GM12873 (cell line): ENCODE measurements around the gene NOL8.
A peak's percentile ranks its signal among the peaks of the same experiment; 100 is the strongest.

ENCODE experiments used
- TF ChIP-seq, protein P1 (sequence below): IDR thresholded peaks from 2 replicates; pipeline ENCODE4 v1.5.1; 2012; ENCODE audit warnings: low read depth, mild to moderate bottlenecking, moderate library complexity, low read length, control low read depth; ENCODE audit not compliant: insufficient read depth; ENCODE audit errors: missing control alignments

The NOL8 gene

GRCh38 chr9:92349771-92350739 lies 24.9 kb upstream of the NOL8 start:
- TF ChIP-seq, protein P1, sequence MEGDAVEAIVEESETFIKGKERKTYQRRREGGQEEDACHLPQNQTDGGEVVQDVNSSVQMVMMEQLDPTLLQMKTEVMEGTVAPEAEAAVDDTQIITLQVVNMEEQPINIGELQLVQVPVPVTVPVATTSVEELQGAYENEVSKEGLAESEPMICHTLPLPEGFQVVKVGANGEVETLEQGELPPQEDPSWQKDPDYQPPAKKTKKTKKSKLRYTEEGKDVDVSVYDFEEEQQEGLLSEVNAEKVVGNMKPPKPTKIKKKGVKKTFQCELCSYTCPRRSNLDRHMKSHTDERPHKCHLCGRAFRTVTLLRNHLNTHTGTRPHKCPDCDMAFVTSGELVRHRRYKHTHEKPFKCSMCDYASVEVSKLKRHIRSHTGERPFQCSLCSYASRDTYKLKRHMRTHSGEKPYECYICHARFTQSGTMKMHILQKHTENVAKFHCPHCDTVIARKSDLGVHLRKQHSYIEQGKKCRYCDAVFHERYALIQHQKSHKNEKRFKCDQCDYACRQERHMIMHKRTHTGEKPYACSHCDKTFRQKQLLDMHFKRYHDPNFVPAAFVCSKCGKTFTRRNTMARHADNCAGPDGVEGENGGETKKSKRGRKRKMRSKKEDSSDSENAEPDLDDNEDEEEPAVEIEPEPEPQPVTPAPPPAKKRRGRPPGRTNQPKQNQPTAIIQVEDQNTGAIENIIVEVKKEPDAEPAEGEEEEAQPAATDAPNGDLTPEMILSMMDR = no peak

DNA sequence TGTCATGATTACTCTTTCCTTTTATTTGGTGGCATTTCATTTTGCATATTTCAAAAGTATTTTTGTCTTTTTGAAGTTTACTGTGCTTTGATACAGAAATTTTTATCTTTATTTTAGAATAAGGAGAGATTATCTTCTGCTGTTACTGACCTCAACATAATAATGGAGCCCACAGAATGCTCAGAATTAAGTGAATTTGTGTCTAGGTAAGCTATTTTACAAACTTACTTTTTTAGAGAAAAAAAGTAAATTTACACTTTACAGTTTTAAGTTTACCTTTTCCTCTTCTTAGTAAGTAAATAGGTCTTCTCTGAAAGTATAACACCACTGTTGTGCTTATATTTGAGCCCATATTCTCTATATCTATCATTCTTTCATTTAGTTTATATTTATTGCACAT lies 20.4 kb upstream of the NOL8 start:
- TF ChIP-seq, protein P1 = no peak

DNA sequence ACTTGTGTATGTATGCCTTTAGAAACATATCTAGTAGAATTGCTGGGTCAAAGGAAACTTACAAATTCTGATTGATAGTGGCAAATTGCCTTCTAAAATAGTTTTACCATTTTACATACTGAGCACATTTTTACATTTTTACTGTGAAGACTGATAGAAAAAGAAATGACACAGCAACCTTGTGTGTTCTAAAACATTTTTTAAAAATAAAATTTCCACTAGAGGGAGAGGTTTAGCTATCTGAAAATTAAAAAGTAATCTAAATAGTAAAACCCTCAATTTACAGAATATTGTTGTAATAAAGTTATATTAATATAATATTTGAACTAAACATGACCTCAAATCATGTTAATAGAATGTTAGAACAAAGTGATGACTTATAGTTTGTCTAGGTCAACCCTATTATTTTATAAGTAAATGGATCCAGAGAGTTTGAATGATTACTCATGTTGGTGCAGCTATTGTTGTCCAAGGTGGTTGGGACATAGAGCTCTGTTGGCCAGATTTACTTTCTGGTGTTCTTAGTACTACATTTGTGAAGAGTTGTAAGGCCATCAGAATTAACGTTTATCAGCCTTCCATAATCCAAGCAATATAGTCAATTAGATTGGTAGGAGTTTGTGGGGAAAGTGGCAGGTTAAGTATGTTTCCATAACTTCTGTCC lies 17.8 kb upstream of the NOL8 start:
- TF ChIP-seq, protein P1 = no peak

- TF ChIP-seq, protein P1 = no peak
Measured at GRCh38 chr9:92341578-92341977, 16.4 kb upstream of the NOL8 start.

- TF ChIP-seq, protein P1 = no peak
Measured at GRCh38 chr9:92333282-92333634, 8.1 kb upstream of the NOL8 start.

DNA sequence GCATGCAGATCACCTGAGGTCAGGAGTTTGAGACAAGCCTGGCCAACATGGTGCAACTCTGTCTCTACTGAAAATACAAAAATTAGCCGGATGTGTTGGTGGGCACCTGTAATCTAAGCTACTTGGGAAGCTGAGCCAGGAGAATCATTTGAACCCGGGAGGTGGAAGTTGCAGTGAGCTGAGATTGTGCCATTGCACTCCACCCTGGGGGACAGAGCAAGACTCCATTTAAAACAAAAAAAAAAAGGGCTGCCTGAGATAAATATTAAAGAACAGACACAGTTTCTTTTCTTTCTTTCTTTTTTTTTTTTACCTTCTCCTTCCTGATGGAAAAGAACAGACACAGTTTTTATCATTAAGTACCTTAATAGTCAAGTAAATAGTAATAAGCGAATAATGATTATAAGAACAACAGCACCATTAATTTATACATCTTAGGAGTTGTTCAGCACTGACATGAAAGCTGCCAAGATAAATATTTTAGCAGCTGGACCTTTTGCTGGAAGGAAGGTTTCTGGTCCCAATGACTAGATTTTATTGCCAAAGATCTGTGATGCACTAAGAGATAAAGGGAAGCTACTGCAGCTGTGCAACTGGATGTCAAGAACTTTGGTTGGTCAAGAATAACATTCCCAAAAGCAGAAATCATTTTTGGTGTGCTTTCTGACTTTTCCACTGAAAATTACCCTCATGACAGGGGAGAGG lies 7.6 kb upstream of the NOL8 start:
- TF ChIP-seq, protein P1 = no peak

DNA sequence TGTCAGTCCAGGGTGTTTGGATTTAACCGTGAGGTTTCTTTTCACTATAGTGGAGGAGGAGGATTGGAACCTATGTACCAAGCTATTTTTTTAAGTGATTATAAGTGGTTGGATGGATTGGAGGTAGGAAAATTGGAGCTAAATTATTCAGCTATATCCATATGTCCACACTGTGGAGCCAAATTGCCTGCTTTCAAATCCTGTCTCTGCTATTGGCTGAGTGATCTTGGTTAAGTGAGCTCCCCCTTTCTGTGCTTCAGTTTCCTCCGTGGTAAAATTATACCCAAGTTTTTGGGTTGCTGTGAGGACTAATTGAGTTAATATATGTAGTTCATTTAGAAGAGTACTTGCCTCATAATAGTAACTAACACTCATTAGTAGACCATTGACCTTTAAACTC lies 3.1 kb upstream of the NOL8 start:
- TF ChIP-seq, protein P1 = peak; percentile 33
